Nephron (organoid): ENCODE measurements around the gene PARVB.

ENCODE experiments used
- H3K27ac Mint-ChIP-seq, 3 experiments: 2 replicates each; pipeline ENCODE4 v1.8.0; 2020; ENCODE audit warnings: mixed read lengths in 3 of 3, mild to moderate bottlenecking in 2 of 3, moderate library complexity in 1 of 3
- H3K27me3 Mint-ChIP-seq: 2 replicates; pipeline ENCODE4 v1.8.0; 2021; ENCODE audit warnings: low read depth, mild to moderate bottlenecking, moderate library complexity, mixed read lengths
- H3K36me3 Mint-ChIP-seq: 2 replicates; pipeline ENCODE4 v1.8.0; 2020; ENCODE audit warnings: low read depth, mixed read lengths
- H3K4me1 Mint-ChIP-seq: 2 replicates; pipeline ENCODE4 v1.8.0; 2020; ENCODE audit warnings: mixed read lengths
- H3K4me3 Mint-ChIP-seq, 3 experiments: 2 replicates each; pipeline ENCODE4 v1.8.0; 2020; ENCODE audit warnings: mild to moderate bottlenecking in 3 of 3, mixed read lengths in 3 of 3, moderate library complexity in 2 of 3
- H3K9me3 Mint-ChIP-seq: 2 replicates; pipeline ENCODE4 v1.8.0; 2020; ENCODE audit warnings: mixed read lengths
- TF ChIP-seq, protein P1 (sequence below), 3 experiments: fragments of 200-600 bp; sonication (generic); IDR thresholded peaks; one replicate each; pipeline ENCODE4 v1.5.0; 2021; ENCODE audit warnings: antibody characterized with exemption in 3 of 3; ENCODE audit not compliant: unreplicated experiment in 3 of 3

PARVB gene

DNA sequence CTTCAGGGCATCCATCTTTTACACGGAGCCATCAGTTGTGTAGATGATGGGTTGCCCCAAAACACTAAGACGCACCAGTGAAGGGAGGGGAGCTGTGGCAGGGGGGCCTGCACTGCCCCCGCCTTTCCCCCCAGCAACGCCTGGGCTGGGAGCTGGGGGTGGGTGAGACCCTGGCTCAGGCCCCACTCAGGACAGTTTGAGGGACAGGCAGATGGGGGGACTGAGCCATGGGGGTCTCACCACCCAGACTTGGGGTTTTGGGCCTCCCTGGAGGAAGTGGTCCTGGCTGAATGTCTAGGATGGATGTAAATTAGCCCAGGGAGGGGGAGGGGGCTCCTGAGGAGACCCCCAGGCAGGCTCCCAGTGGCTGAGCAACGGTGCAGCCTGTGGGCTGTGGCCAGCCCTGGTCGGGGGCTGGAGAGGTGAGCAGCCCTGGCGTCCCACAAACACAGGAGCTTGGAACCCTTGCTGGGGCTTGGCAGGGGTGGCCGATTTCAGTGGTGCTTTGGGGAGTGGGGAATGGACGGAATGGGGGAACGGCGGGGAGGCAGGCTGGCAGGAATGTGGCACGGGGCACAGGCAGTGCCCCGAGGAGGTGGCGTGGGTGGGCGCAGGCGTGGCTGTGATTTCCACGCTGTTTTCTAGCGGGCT lies 6.1 kb downstream of the PARVB start:
- Mint-ChIP-seq H3K27ac (peak overlapping the region; percentile 63 to 95 (median 84)), H3K9me3 (no peaks in the 10 kb centered on the region), H3K36me3 (no peaks in the 10 kb centered on the region), H3K27me3 (peaks cover 4% of the 10 kb centered on the region), H3K4me1 (peaks cover 71% of the 10 kb centered on the region), H3K4me3 (peak overlapping the region in 1 of 3 experiments; percentile 17)
- TF ChIP-seq, protein P1, sequence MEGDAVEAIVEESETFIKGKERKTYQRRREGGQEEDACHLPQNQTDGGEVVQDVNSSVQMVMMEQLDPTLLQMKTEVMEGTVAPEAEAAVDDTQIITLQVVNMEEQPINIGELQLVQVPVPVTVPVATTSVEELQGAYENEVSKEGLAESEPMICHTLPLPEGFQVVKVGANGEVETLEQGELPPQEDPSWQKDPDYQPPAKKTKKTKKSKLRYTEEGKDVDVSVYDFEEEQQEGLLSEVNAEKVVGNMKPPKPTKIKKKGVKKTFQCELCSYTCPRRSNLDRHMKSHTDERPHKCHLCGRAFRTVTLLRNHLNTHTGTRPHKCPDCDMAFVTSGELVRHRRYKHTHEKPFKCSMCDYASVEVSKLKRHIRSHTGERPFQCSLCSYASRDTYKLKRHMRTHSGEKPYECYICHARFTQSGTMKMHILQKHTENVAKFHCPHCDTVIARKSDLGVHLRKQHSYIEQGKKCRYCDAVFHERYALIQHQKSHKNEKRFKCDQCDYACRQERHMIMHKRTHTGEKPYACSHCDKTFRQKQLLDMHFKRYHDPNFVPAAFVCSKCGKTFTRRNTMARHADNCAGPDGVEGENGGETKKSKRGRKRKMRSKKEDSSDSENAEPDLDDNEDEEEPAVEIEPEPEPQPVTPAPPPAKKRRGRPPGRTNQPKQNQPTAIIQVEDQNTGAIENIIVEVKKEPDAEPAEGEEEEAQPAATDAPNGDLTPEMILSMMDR (IDR thresholded peaks at IDR 0.05; ENCODE audit: unreplicated experiment in 3 of 3): no peak

DNA sequence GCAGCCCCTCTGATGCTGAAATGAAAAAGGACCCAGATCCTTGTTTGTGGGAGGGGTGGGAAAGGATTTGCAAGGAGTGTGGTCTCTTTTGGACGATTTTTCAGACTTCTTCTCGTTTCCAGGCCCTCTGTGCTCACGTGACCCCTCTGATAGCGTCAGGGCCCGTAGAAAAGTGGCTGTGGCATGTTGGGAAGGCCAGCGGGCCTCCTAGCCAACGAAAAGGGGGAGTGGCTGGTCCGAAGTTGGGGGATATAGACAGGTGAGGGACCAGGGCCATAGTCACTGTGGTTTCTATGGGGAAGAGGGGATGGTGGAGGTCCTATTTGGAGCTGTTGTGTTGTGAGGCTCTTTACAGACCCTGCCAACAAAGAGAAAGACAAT lies 6.6 kb downstream of the PARVB start:
- Mint-ChIP-seq H3K9me3 (no peaks in the 10 kb centered on the region), H3K27ac (peak overlapping the region in 2 of 3 experiments; percentile 84 to 95), H3K36me3 (no peaks in the 10 kb centered on the region), H3K4me3 (peak overlapping the region in 1 of 3 experiments; percentile 17), H3K27me3 (peaks cover 4% of the 10 kb centered on the region), H3K4me1 (peaks cover 67% of the 10 kb centered on the region)
- TF ChIP-seq, protein P1 (IDR thresholded peaks at IDR 0.05; ENCODE audit: unreplicated experiment in 3 of 3): no peak

DNA sequence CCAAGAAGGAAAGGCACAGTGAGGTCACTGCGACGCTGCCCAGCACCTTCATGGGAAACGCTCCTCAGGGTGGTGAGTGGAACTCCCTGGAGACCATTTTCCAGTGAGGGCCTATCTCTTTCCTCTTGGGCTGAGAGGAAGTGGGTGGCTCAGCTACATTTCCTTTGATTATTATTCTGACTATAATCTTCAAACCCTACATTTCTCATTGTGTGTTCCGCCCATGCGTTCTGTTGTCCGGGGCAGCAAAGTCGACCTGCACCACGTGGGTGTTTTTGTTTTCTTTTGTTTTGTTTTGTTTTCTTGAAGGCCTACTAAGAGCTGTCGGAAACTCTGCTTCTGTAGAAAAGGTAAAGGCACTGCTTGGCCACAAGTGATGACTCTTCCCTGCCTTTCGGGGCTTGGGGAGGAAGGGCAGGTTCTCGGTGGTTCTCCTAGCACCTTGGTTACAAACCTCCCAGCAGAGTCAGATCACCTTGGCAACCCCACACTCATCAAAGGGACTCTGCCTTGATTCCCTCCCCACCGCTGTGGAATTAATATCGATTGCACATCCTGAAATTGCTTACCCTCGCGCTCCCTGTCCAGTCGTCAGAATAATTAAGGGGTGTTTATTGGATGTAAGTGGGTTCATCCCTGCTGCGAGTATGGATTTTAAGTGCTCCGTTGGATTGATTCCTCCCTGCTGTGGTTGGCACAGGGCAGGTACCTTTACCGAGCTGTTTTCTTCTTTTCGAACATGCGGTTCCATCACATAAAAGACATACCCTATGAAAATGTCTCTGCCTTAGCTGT lies 7.3 kb downstream of the PARVB start:
- peak overlapping the region; percentile 84 to 95 (median 92) for H3K27ac Mint-ChIP-seq
- no peaks in the 10 kb centered on the region for H3K9me3 Mint-ChIP-seq
- TF ChIP-seq, protein P1 (IDR thresholded peaks at IDR 0.05; ENCODE audit: unreplicated experiment in 3 of 3): no peak
- H3K4me1 Mint-ChIP-seq: peaks cover 60% of the 10 kb centered on the region
- H3K27me3 Mint-ChIP-seq: peaks cover 4% of the 10 kb centered on the region
- peak overlapping the region in 1 of 3 experiments; percentile 61 for H3K4me3 Mint-ChIP-seq
- H3K36me3 Mint-ChIP-seq: no peaks in the 10 kb centered on the region

DNA sequence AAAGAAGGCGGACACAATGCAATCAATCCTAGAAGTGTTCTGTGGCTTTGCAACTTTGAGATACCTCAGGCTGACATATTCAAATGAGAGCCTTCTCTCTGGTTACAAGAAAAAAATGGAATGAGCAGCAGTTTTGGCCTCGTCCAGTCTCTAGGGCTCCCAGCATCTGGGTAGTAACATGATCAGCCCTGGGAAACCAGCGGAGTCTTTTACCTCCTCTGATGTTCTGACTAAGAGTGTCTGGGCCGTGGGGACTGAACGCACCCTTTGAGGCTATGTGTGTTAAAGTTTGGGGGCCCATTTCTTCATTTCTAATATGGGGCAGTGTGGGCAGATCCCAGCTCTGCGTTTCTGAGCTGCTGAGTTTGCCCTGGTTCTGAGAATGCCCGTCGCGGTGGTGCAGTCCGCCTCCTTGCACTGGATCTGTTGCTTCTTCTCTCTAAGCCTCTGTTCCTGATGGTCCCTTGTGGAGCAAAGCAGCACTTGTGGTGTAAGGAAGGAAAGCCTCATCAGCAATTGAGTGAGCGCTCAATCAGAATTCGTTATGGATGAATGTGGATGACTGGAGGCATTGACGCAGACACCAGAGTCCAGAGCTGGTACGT lies 8.1 kb downstream of the PARVB start:
- H3K36me3 Mint-ChIP-seq: no peaks in the 10 kb centered on the region
- TF ChIP-seq, protein P1 (IDR thresholded peaks at IDR 0.05; ENCODE audit: unreplicated experiment in 3 of 3): no peak
- peak overlapping the region in 1 of 3 experiments; percentile 61 for H3K4me3 Mint-ChIP-seq
- H3K9me3 Mint-ChIP-seq: no peaks in the 10 kb centered on the region
- H3K27me3 Mint-ChIP-seq: no peaks in the 10 kb centered on the region
- H3K4me1 Mint-ChIP-seq: peaks cover 52% of the 10 kb centered on the region
- peak overlapping the region; percentile 84 to 95 (median 92) for H3K27ac Mint-ChIP-seq

DNA sequence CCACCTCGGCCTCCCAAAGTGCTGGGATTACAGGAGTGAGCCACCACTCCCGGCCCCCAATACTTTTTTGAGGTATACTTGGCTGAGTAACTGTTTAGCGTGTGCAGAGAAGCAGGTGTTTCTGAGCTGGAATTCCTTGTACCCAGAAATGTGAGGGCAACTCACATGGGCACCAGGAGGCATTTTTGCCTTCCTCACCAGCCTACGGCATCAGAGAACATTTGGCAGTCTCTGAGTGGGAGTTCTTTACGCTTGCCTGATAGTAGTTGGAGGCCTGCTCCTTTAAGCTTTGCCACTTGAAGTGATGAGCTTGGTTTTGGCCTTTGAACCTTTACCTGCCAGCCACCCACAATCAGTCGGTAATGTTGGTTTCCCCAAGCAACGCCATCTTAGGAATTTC lies 9.2 kb downstream of the PARVB start:
- TF ChIP-seq, protein P1 (IDR thresholded peaks at IDR 0.05; ENCODE audit: unreplicated experiment in 3 of 3): no peak
- peak overlapping the region; percentile 92 to 95 (median 93) for H3K27ac Mint-ChIP-seq
- H3K36me3 Mint-ChIP-seq: no peaks in the 10 kb centered on the region
- peak overlapping the region in 1 of 3 experiments; percentile 46 for H3K4me3 Mint-ChIP-seq
- no peaks in the 10 kb centered on the region for H3K27me3 Mint-ChIP-seq
- H3K4me1 Mint-ChIP-seq: peaks cover 55% of the 10 kb centered on the region
- H3K9me3 Mint-ChIP-seq: no peaks in the 10 kb centered on the region
